GM23248 (cell line): Measurements from ENCODE around the gene ZCCHC4. TPM values are rescaled to one million over a fixed set of nuclear protein-coding genes. Genes with fewer than 3 reads are reported as not detected.

Source experiments
- DNase-seq: peaks from one replicate; pipeline ENCODE4 v3.0.0-alpha.2; 2015
- H2AFZ ChIP-seq: fragments of 200-600 bp; sonication (generic); 2 replicates; pipeline ENCODE4 v1.6.1; 2016; ENCODE audit warnings: antibody characterized with exemption
- H3F3A ChIP-seq: fragments of 200-600 bp; sonication (generic); 2 replicates; pipeline ENCODE4 v1.6.1; 2016; ENCODE audit warnings: mild to moderate bottlenecking, antibody characterized with exemption, mixed run types; ENCODE audit not compliant: insufficient read depth
- H3K27ac ChIP-seq: fragments of 200-600 bp; sonication (generic); 2 replicates; pipeline ENCODE4 v1.5.1; 2016; ENCODE audit warnings: mild to moderate bottlenecking
- H3K27me3 ChIP-seq: fragments of 200-600 bp; sonication (generic); replicated peaks from 2 replicates; pipeline ENCODE4 v1.6.1; 2016; ENCODE audit warnings: mild to moderate bottlenecking; ENCODE audit not compliant: insufficient read depth
- H3K36me3 ChIP-seq: fragments of 200-600 bp; sonication (generic); 2 replicates; pipeline ENCODE4 v1.6.1; 2016; ENCODE audit warnings: low read depth, mild to moderate bottlenecking
- H3K4me1 ChIP-seq: fragments of 200-600 bp; sonication (generic); 2 replicates; pipeline ENCODE4 v1.6.1; 2016; ENCODE audit warnings: mild to moderate bottlenecking; ENCODE audit not compliant: insufficient read depth
- H3K4me2 ChIP-seq: fragments of 200-600 bp; sonication (generic); one replicate; pipeline ENCODE4 v1.6.1; 2016; ENCODE audit warnings: mild to moderate bottlenecking; ENCODE audit not compliant: unreplicated experiment
- H3K4me3 ChIP-seq: fragments of 200-600 bp; sonication (generic); 2 replicates; pipeline ENCODE4 v1.5.1; 2016; ENCODE audit warnings: mild to moderate bottlenecking
- H3K79me2 ChIP-seq: fragments of 200-600 bp; sonication (generic); 2 replicates; pipeline ENCODE4 v1.6.1; 2016; ENCODE audit warnings: mild to moderate bottlenecking; ENCODE audit not compliant: insufficient read depth
- H3K9ac ChIP-seq: fragments of 200-600 bp; sonication (generic); 2 replicates; pipeline ENCODE4 v1.6.1; 2016; ENCODE audit warnings: mild to moderate bottlenecking
- H3K9me2 ChIP-seq: fragments of 200-600 bp; sonication (generic); 2 replicates; pipeline ENCODE4 v1.6.1; 2016; ENCODE audit warnings: mixed run types, mild to moderate bottlenecking, moderate library complexity; ENCODE audit not compliant: insufficient read depth
- H3K9me3 ChIP-seq: fragments of 200-600 bp; sonication (generic); one replicate; pipeline ENCODE4 v1.6.1; 2017; ENCODE audit warnings: low read depth
- H4K20me1 ChIP-seq: fragments of 200-600 bp; sonication (generic); 2 replicates; pipeline ENCODE4 v1.6.0; 2016; ENCODE audit not compliant: insufficient read depth
- EZH2 ChIP-seq: fragments of 200-600 bp; sonication (generic); IDR thresholded peaks from 2 replicates; pipeline ENCODE4 v1.6.1; 2018; ENCODE audit warnings: antibody characterized with exemption, mild to moderate bottlenecking; ENCODE audit not compliant: insufficient read depth, poor library complexity, severe bottlenecking
- EZH2phosphoT487 ChIP-seq: fragments of 200-600 bp; sonication (generic); IDR thresholded peaks from 2 replicates; pipeline ENCODE4 v1.6.1; 2018; ENCODE audit warnings: antibody characterized with exemption, moderate library complexity, mild to moderate bottlenecking, low read depth; ENCODE audit not compliant: insufficient read depth
- WGBS, 2 experiments: methylation state at CpG; one replicate each; pipeline ENCODE4 v1.1.6; 2015 to 2017; ENCODE audit warnings: low lambda C conversion rate in 2 of 2, low coverage in 1 of 2; ENCODE audit errors: missing lambda C conversion rate in 2 of 2; 5-methylcytosine and 5-hydroxymethylcytosine counted together
- in situ Hi-C: fragments of 300-500 bp; cut with MboI; formaldehyde crosslinking; loops from 2 replicates; pipeline ENCODE4 v1.15.0; 2020
- polyA plus RNA-seq: library from polyadenylated mRNA; unstranded; fragments of >200 nt; fragmentation: Nextera tagmentation; extraction: Ambion mirVana; gene quantifications from 2 replicates; pipeline ENCODE4 v1.2.1, GENCODE V29; 2016
- total RNA-seq: library from RNA; depleted of rRNA; stranded (reverse); fragments of >200 nt; shearing (Covaris generic); gene quantifications from 2 replicates; pipeline ENCODE4 v1.2.3, GENCODE V29; 2014; rRNA removed

ZCCHC4 gene
- total and polyA plus RNA-seq, 2 experiments from 2014 or later, result 9.5 to 13.2 TPM

DNA sequence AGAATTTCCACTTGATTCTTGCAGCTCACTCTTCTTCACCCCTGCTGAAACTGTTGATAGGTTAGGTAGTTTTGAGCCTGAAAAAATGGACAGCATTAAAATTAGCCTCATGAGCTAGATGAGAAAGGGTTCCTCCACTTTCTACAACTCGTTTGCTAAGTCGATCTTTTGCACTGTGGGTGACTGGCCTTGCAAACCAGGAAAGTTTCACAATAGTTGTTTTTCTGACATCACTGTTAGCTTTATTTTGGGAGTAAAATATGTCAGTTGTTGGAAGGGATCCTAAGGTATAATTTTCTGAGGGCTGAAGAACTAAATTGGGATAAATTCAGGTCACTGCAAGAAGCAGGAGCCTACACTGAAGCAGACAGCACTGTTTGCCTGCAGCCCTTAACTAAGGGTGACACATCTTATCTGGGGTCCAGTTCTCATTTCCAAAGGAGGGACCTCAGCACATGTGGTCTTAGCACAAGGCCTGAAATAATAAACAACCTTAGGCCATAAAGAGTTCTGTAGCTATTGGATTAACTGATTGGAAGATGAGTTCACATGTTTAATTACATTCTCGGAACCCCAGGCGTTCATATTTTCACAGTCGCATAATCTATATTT lies 93.6 kb downstream of the ZCCHC4 start:
- Histone ChIP-seq H3K27me3 (no peaks in the 10 kb centered on the region), H3K4me3 (no peak overlapping the region), H3K27ac (no peak overlapping the region), H2AFZ (no peak overlapping the region), H3K9ac (no peak overlapping the region), H3K4me2 (no peak overlapping the region), H4K20me1 (no peaks in the 10 kb centered on the region), H3K36me3 (peaks cover 53% of the 10 kb centered on the region), H3K9me2 (no peaks in the 10 kb centered on the region), H3F3A (peaks cover 6% of the 10 kb centered on the region; the same call in 1 of the 2 replicates), H3K4me1 (peaks cover 24% of the 10 kb centered on the region), H3K79me2 (no peaks in the 10 kb centered on the region), H3K9me3 (no peaks in the 10 kb centered on the region)
- in situ Hi-C loops, result no loop called here
- DNase-seq, result peak; percentile 54
- TF ChIP-seq EZH2, result no peak
- no peak for TF ChIP-seq EZH2phosphoT487
- WGBS, 2 experiments, result 95 to 96% methylated on average over 5 of the region's 5 CpGs

DNA sequence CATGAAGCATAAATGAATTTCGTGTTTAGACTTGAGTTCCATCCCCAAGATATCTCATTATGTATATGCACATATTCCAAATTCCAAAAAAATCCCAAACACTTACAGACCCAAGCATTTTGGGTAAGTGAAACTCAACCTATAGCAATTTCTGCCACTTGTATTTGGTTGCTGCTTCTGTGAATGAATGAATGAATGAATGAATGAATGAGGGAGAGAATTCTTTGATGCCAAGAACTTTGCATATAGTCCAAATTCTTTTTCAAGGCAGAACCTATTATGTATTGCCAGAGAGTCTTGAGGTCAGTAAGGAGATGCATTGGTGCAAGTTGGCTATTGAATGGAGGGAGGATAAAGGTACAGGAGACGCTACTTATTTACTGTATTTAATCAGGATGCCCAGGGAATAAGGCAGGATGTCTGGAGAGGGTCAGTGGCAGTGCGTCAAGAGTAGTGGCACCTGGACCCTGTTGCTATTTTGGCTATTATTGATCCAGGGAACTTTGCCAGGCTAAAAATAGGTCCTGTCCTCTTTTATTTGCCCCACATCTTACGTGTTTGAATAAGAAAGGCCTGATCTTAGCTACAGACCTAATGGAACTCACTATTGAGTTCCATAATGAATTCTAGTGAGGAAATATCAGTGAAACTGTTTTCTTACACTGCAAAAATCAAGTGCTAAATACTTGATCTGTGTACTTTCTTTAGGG lies 98.4 kb downstream of the ZCCHC4 start:
- TF ChIP-seq EZH2phosphoT487 (no peak), EZH2 (no peak)
- Histone ChIP-seq H3K9me2 (no peaks in the 10 kb centered on the region), H3K9ac (no peak overlapping the region), H3F3A (no peaks in the 10 kb centered on the region), H4K20me1 (no peaks in the 10 kb centered on the region), H3K27me3 (no peaks in the 10 kb centered on the region), H3K27ac (no peak overlapping the region), H3K4me1 (peaks cover 4% of the 10 kb centered on the region; the same call in 1 of the 2 replicates), H2AFZ (no peak overlapping the region), H3K4me3 (no peak overlapping the region), H3K79me2 (no peaks in the 10 kb centered on the region), H3K4me2 (no peak overlapping the region), H3K36me3 (peaks cover 75% of the 10 kb centered on the region), H3K9me3 (no peaks in the 10 kb centered on the region)
- 88 to 90% methylated on average over 4 of the region's 4 CpGs for WGBS, 2 experiments
- in situ Hi-C loops, result no loop called here
- DNase-seq, result no peak

DNA sequence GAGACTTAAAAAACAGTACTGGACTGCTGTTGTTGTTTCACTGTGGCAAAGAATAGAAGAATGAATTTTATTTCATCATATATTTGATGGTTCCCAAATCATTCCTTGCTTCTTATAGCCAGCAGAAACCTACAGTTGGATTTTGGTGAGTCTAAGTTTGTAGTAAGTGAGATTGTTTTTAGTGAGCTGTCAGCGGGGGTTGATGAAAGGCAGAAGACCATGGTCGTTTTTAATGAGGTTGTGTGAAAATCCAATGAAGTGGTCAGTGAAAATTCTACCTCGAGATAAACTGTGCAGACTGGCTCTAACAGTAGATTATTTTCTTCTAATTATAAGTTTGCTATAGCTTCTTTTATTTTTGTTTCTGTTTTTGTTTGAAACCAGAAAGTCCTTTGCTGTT lies 100.7 kb downstream of the ZCCHC4 start:
- no peak overlapping the region for H2AFZ ChIP-seq
- H3K9me2 ChIP-seq, result no peaks in the 10 kb centered on the region
- no peak overlapping the region for H3K4me2 ChIP-seq
- H4K20me1 ChIP-seq, result no peaks in the 10 kb centered on the region
- no peak overlapping the region for H3K27ac ChIP-seq
- no peaks in the 10 kb centered on the region for H3K27me3 ChIP-seq
- peaks cover 77% of the 10 kb centered on the region for H3K36me3 ChIP-seq
- no peak overlapping the region for H3K9ac ChIP-seq
- no peaks in the 10 kb centered on the region for H3K4me1 ChIP-seq
- in situ Hi-C loops, result no loop called here
- 74 to 77% methylated on average over 3 of the region's 3 CpGs for WGBS, 2 experiments
- H3K4me3 ChIP-seq, result no peak overlapping the region
- DNase-seq, result no peak
- H3K79me2 ChIP-seq, result no peaks in the 10 kb centered on the region
- no peak for TF ChIP-seq EZH2
- H3K9me3 ChIP-seq, result no peaks in the 10 kb centered on the region
- no peaks in the 10 kb centered on the region for H3F3A ChIP-seq

DNA sequence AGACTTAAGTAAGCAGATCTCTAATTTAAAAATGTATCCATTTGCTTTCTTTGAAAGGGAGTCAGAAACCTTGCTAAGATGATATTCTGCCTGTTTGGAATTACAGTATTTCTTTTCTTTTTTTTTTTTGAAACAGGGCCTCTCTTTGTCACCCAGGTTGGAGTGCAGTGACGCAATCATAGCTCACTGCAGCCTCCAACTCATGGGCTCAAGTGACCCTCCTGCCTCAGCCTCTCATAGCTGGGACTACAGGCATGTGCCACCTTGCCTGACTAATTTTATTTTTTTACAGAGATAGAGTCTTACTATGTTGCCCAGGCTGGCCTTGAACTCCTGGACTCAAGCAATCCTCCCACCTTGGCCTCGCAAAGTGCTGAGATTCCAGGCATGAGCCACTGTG lies 104.4 kb downstream of the ZCCHC4 start:
- Histone ChIP-seq H3K36me3 (peaks cover 61% of the 10 kb centered on the region), H3K4me2 (no peak overlapping the region), H4K20me1 (no peaks in the 10 kb centered on the region), H3K9me2 (no peaks in the 10 kb centered on the region), H3K9ac (no peak overlapping the region), H3K79me2 (no peaks in the 10 kb centered on the region), H3K27ac (no peak overlapping the region), H3K4me1 (no peaks in the 10 kb centered on the region), H2AFZ (no peak overlapping the region), H3K9me3 (no peaks in the 10 kb centered on the region), H3K27me3 (no peaks in the 10 kb centered on the region), H3F3A (no peaks in the 10 kb centered on the region), H3K4me3 (no peak overlapping the region)
- no peak for TF ChIP-seq EZH2phosphoT487
- no peak for TF ChIP-seq EZH2
- in situ Hi-C loops, result no loop called here
- 97 to 100% methylated on average over 2 of the region's 2 CpGs for WGBS, 2 experiments
- DNase-seq, result no peak

Other genes starting within 250 kb of the ZCCHC4 start
- gene SEPSECS, start 152.3 kb upstream of the ZCCHC4 start, total RNA-seq, result 4.9 and 7.6 TPM in 2 replicates
- 4.3 and 4.9 TPM in 2 replicates for gene SEPSECS, start 152.3 kb upstream of the ZCCHC4 start, polyA plus RNA-seq
- gene PI4K2B, start 78.7 kb upstream of the ZCCHC4 start, total RNA-seq, result 28.0 and 29.2 TPM in 2 replicates
- 13.6 TPM in 2 replicates for gene PI4K2B, start 78.7 kb upstream of the ZCCHC4 start, polyA plus RNA-seq
- gene ANAPC4, start 64.5 kb downstream of the ZCCHC4 start, total RNA-seq, result 19.7 and 20.0 TPM in 2 replicates
- gene ANAPC4, start 64.5 kb downstream of the ZCCHC4 start, polyA plus RNA-seq, result 21.3 and 22.0 TPM in 2 replicates